ENCODE measurements around the gene AP3B1. TPM values are rescaled to one million over a fixed set of nuclear protein-coding genes. Genes with fewer than 3 reads are reported as not detected.

Gene AP3B1
- total and polyA plus RNA-seq, 2 of the 8 experiments (the other 6 are each of a cell fraction or from before 2014, with no cell fraction given) = 45.8 to 48.3 TPM

GRCh38 chr5:78300464-78301045 is 6.1 kb upstream of the AP3B1 start:
- H3K18ac ChIP-seq (ENCODE audit: extremely low read depth, low read length) = no peak overlapping the region
- no peak overlapping the region for H3K9ac ChIP-seq (replicated peaks in 1 of 4; ENCODE audit: extremely low read depth in 1 of 4, low read depth in 3 of 4, low read length in 3 of 4)
- no peaks in the 10 kb centered on the region for H3K79me2 ChIP-seq (ENCODE audit: control insufficient read depth in 1 of 2, insufficient read depth in 2 of 2, low read length in 2 of 2)
- H3K9me3 ChIP-seq (ENCODE audit: insufficient read depth in 2 of 2, low read depth in 1 of 2, low read length in 1 of 2) = peaks cover 5 to 8% of the 10 kb centered on the region in 2 experiments; a peak in 3 of 4 replicates
- no peak overlapping the region for H2AK5ac ChIP-seq (ENCODE audit: low read depth, low read length)
- H3K27me3 ChIP-seq (replicated peaks in 1 of 4; ENCODE audit: control insufficient read depth in 3 of 4, extremely low read depth in 1 of 4, insufficient read depth in 3 of 4, low read length in 3 of 4) = no peaks in the 10 kb centered on the region
- no peak overlapping the region for H2BK5ac ChIP-seq (ENCODE audit: low read depth, low read length)
- no peak overlapping the region for H2BK20ac ChIP-seq (ENCODE audit: low read length)
- peak overlapping the region; percentile 62; the same call in 1 of the 2 replicates for H4K8ac ChIP-seq (ENCODE audit: extremely low read depth, insufficient read depth, low read length)
- peaks cover under 1% of the 10 kb centered on the region; the same call in 1 of the 2 replicates for H3K23me2 ChIP-seq (ENCODE audit: low read depth, low read length)
- no peaks in the 10 kb centered on the region for H3K79me1 ChIP-seq (ENCODE audit: low read depth, low read length)
- POLR2A ChIA-PET (ENCODE audit: partially characterized antibody) = no interaction called here
- 40% methylated on average over 2 of the region's 2 CpGs; no CpG with 5 or more reads in 1 of the 2 experiments for WGBS, 2 experiments (ENCODE audit: extremely low coverage in 1 of 2, insufficient coverage in 1 of 2, insufficient read length in 1 of 2, insufficient replicate concordance in 2 of 2, low coverage in 1 of 2, low lambda C conversion rate in 2 of 2, missing lambda C conversion rate in 1 of 2)
- H4K91ac ChIP-seq (replicated peaks; ENCODE audit: insufficient read length, low read length) = no peak overlapping the region
- TF ChIP-seq CTCF (IDR thresholded peaks at IDR 0.05; ENCODE audit: control extremely low read depth in 1 of 3, insufficient read depth in 1 of 3, low read depth in 1 of 3, low read length in 3 of 3) (peak in 1 of 3 experiments; percentile 19; a peak in 1 of 4 replicates), GTF2F1 (IDR thresholded peaks at IDR 0.05; ENCODE audit: borderline replicate concordance, low read depth, low read length) (no peak)
- no peak overlapping the region for H3K4ac ChIP-seq (replicated peaks; ENCODE audit: insufficient read length, low read depth, low read length)
- no peaks in the 10 kb centered on the region for H3K36me3 ChIP-seq (ENCODE audit: control insufficient read depth in 2 of 4, insufficient read depth in 4 of 4, low read length in 3 of 4)
- H2AFZ ChIP-seq (ENCODE audit: low read length) = no peak overlapping the region
- no peak overlapping the region for H2BK12ac ChIP-seq (ENCODE audit: low read depth, low read length)
- no peak for DNase-seq (ENCODE audit: low read depth in 1 of 2, low spot score in 2 of 2)
- no peak overlapping the region for H2BK15ac ChIP-seq (ENCODE audit: low read length)
- peak; percentile 63 for FAIRE-seq
- no peaks in the 10 kb centered on the region for H3K4me1 ChIP-seq (replicated peaks in 1 of 4; ENCODE audit: control insufficient read depth in 3 of 4, insufficient read depth in 4 of 4, low read length in 3 of 4)
- H2BK120ac ChIP-seq (replicated peaks; ENCODE audit: low read depth, low read length) = no peak overlapping the region
- H3K14ac ChIP-seq (ENCODE audit: insufficient read length) = no peak overlapping the region
- H3K23ac ChIP-seq (ENCODE audit: insufficient read length) = no peak overlapping the region
- H3K27ac ChIP-seq (ENCODE audit: low read depth, low read length) = no peak overlapping the region
- H3K4me2 ChIP-seq (ENCODE audit: insufficient read depth in 1 of 2, low read depth in 2 of 2, low read length in 2 of 2) = no peak overlapping the region
- H4K5ac ChIP-seq (ENCODE audit: insufficient read length, low read depth, low read length) = no peak overlapping the region
- H4K20me1 ChIP-seq (replicated peaks in 1 of 2; ENCODE audit: control insufficient read depth in 1 of 2, insufficient read depth in 2 of 2, low read length in 2 of 2) = no peaks in the 10 kb centered on the region
- no peak overlapping the region for H3K4me3 ChIP-seq (ENCODE audit: extremely low read depth in 1 of 4, insufficient read depth in 2 of 4, low read depth in 3 of 4, low read length in 4 of 4)
- CTCF ChIA-PET (ENCODE audit: partially characterized antibody) = interaction anchor here (0.6 to 1.8 kb wide), 13 partner anchors 9 to 1431 kb away, joined by 3 to 7 read pairs (median 3); no protein-coding TSS in a partner anchor
- no peak overlapping the region for H3K56ac ChIP-seq (replicated peaks; ENCODE audit: insufficient read length, low read depth, low read length)

All from H1 (cell line).